Cardiac septum (tissue), 1 donor: ENCODE measurements around the gene CRACR2A. TPM values are rescaled to one million over a fixed set of nuclear protein-coding genes. Genes with fewer than 3 reads are reported as not detected.

Experiments used
- DNase-seq: peaks from one replicate; pipeline ENCODE4 v3.0.0-alpha.2; 2020; ENCODE audit warnings: low spot score
- intact Hi-C: fragments of 100-400 bp; cut with DNase I; formaldehyde crosslinking; loops from one replicate; pipeline ENCODE4 v1.14.0; 2022
- total RNA-seq: library from RNA; stranded (reverse); fragmentation: NEBNext Ultra II Directional; extraction: Animal tissue kit (Norgen Biotek cat#: 25700); gene quantifications from one replicate; pipeline ENCODE4 v1.2.1, GENCODE V29; 2021
- donor health status: DM: no; HTN: no; CAD: no.

CRACR2A gene
- total RNA-seq, 1 donor from 2014 or later, result 2.3 TPM

DNA sequence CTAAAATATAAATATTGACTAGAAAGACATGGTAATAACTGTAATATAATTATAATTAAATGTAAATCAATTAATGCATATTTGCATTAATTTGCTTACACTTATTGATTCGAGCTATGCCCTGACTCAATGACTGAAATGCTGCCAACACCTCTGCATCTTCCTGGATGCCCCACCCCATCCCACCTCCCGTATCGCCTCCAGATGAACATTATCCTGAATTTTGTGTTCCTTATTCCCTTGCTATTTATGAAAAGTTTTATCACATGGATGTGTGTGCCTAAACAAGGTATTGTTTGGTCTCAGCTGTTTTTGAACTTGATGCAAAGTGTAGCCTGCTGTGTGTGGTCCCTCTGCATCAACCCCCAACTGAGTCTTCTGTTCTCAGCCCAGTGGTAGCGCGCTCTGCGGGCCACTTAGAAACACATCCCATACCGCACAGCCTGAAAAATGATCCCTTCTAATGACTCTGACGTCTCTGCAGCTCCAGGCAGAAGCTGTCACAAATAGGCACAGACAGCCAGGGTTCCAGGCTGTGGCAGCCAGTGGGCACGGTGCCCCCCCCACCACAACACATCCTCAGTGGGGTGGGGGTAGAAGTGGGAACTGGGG is 165.4 kb downstream of the CRACR2A start:
- DNase-seq, result no peak
- intact Hi-C loops, result no loop called here

DNA sequence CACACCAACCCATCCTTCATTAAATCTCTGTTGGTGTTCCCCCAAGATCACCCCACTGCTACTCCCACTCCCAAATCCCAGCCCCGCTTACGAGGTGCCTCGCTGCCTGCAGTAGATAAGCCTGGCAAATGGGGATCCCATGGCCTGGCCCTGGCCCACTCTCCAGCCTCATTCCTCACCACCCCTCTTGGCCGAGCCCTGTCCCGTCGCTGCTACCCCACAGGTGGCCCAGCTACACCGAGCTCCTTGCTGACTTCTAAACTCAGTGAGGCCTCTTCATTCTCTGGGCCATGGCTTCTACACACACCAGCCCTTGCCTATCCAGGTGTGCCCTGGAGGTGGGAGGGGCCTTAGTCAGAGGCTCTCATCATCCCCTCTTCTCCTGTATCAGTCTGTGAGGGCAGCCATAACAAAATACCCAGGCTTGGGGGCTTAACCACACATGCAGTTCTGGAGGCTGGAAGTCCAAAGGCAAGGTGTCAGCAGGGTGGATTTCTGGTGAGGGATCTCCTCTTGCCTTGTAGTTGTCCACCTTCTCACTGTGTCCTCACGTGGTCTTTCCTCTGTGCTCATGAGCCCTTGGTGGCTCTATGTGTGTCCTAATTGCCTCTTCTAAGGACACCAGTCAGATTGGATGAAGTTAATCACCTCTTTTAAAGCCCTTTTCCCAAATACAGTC is 169.1 kb downstream of the CRACR2A start:
- intact Hi-C loops, result no loop called here
- no peak for DNase-seq

- intact Hi-C loops, result no loop called here
- no peak for DNase-seq
These were observed 172.7 kb downstream of the CRACR2A start for GRCh38 chr12:3580094-3580749.

GRCh38 chr12:3579446-3580093 is 173.3 kb downstream of the CRACR2A start:
- DNase-seq, result no peak
- intact Hi-C loops, result no loop called here

DNA sequence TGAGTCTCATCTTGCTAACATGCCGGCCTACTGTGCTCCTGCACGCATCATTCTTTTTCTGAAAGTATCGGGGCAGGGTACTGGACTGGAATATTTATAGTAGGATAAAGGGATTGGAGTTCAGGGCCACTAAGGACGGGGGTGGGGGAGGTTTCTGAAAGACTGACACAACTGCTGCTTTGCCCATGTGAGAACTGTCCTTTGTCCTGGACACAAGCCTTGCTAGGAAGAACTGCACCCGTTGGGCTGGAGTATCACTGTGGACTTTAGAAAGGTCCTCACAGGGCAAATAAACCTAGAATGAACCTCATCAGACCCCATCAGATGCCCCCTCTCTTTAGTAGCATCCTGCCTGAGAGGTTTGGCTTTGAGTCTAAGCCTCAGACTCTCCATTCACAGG is 174.4 kb downstream of the CRACR2A start:
- intact Hi-C loops, result no loop called here
- no peak for DNase-seq

DNA sequence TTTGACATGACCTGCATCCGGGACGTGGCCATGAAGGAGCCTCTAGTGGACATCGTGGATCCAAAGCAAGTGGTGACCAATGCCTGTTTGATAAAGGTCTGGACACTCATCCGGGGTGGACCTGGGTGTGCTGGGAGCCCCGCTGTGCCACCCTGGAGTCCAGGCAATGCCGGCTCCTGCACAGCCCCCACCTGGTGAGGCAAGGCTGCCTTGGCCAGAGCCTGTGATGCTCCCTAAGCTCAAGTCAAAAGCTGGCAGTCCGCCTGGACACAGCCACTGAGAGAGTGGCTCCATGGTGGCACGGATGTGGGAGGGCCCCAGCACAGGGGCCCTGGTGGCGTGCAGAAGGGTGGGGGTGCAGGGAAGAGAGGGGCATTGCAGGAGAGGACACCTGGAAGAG is 176.0 kb downstream of the CRACR2A start:
- intact Hi-C loops, result no loop called here

DNA sequence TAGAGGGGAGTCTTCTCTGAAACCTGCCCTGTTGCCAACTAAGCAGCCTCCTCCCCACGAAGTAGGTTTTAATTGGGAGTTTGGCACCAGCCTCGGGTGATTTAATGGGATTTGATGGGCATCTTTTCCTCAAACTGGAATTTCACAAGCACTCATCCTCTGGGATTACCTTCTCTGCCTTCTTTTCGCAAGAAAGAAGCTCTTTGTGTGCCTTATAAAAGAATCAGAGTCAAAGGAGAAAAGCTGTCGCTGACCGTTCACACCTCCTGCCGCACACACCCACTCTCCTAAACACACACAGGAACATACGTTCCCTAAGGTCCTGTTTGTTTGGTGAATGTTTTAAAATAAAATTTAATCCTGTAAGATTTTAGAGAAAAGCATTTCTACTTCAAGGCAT is 177.9 kb downstream of the CRACR2A start:
- no peak for DNase-seq
- intact Hi-C loops, result no loop called here

More for the DNA sequence above, 176.0 kb downstream of the CRACR2A start:
- DNase-seq, result no peak

- intact Hi-C loops, result no loop called here
- DNase-seq, result no peak
These were observed 180.3 kb downstream of the CRACR2A start for GRCh38 chr12:3572560-3572959.

DNA sequence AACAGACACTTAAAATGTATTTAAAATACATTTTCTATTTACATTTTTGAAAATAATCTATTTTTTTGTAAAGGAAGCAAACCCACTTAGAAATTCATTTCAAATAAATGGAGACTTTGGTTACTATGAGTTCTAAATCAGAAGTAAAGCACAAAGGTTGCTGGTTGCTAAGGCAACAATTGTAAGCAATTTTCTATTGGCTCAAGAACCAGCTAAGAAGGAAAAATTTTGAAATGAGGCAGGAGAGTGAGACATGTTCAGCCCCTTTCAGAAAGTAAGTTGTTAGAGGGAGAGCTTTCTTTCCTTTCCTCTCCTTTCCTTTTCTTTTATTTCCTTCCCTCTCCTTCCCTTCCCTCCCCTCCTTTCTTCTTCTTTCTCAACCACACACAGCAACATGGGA is 181.2 kb downstream of the CRACR2A start:
- intact Hi-C loops, result no loop called here
- DNase-seq, result no peak

- intact Hi-C loops, result no loop called here
- peak; percentile 47 for DNase-seq
These were observed 181.6 kb downstream of the CRACR2A start for GRCh38 chr12:3571323-3571722.

- intact Hi-C loops, result no loop called here
- DNase-seq, result no peak
These were observed 184.2 kb downstream of the CRACR2A start for GRCh38 chr12:3568695-3569094.

DNA sequence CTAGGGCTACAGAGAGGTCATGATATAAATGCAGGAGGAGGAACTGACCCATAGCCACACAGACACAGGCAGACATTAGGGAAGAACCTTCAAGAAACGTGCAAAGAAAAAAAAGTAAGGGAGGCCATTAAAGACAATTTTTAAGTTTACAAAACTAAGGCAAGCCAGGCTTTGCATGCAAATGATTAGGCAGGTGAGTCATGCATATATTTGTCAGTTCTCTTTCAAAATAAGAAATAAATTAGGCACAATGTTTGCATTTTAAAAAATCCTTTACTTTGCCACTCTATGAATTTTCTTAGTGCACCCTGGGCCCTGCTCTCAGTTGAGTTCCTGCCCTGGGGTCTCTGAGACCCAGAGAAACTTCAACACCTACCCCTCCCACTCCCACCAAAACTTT is 186.9 kb downstream of the CRACR2A start:
- no peak for DNase-seq
- intact Hi-C loops, result no loop called here

Other genes starting within 250 kb of the CRACR2A start
- gene PARP11, start 120.3 kb upstream of the CRACR2A start, total RNA-seq, result 6.8 TPM